Islet of Langerhans (tissue), 1 donor: ENCODE data around the gene DGAT2.

Experiments used
- FAIRE-seq: peaks from one replicate; lab custom pipeline; 2011; peaks lifted over from hg19 to GRCh38; lab: Jason Lieb, UNC

The DGAT2 gene

GRCh38 chr11:75802021-75802912, 33.7 kb downstream of the DGAT2 start:
- FAIRE-seq = no peak

- FAIRE-seq = peak; percentile 51
Observed at GRCh38 chr11:75802913-75803820, 34.6 kb downstream of the DGAT2 start.

GRCh38 chr11:75809111-75809510, 40.5 kb downstream of the DGAT2 start:
- no peak for FAIRE-seq

- FAIRE-seq = no peak
Observed at GRCh38 chr11:75809991-75810390, 41.4 kb downstream of the DGAT2 start.

DNA sequence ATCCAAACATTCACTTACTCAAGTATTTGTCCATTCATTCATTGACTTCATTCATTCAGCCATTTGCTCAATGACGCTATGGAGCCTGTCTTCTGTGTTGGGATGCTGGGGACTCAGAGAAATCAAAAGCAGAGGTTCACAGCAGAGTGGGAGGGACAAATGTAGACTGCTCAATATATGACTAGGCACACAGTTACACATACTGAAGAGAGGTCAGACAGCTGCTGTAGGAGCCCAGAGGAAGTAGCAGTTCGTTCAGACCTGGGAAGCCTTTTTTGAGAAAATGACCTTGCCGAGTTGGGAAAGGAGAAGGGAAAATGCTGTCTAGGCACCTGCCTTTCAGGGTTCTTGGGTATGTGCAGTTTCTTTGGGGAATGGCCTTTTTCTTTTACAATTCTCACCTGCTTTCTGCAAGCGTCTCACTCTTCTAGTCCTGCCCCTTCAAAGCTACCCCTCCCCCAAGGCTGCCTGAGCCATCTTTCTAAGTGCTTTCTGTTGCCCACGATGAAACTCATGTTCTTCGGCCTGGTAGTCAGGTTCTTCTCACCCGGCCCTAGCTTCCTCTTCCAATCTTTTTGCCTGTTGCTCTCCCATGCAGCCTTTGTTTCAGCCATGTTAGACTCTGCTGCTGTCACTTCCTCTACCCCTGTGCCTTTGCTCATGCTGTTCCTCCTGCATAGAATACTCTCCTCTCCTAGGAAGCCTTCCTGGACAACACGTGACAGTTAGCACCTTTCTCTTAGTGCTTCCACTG, 42.2 kb downstream of the DGAT2 start:
- no peak for FAIRE-seq

DNA sequence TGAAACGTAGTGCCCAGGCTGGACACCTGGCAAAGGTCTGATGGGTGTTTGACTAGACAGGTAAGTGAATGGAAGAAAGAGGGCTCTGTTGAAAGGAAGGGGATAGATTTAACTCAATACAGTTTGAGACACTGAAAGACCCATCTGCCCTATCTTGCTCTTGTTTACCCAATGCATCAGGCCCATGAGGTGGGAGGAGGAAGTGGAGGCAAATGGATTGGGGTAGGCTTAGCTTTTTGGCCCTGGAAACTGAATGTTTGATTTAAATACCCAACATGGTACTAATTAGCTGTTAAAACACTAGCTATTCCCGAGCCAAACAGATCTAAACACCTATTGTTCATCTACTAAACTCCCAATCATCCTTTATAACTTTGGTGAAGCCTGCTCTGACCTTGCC, 42.9 kb downstream of the DGAT2 start:
- FAIRE-seq = no peak

GRCh38 chr11:75812542-75813040, 44.0 kb downstream of the DGAT2 start:
- no peak for FAIRE-seq

GRCh38 chr11:75813124-75813523, 44.5 kb downstream of the DGAT2 start:
- no peak for FAIRE-seq

DNA sequence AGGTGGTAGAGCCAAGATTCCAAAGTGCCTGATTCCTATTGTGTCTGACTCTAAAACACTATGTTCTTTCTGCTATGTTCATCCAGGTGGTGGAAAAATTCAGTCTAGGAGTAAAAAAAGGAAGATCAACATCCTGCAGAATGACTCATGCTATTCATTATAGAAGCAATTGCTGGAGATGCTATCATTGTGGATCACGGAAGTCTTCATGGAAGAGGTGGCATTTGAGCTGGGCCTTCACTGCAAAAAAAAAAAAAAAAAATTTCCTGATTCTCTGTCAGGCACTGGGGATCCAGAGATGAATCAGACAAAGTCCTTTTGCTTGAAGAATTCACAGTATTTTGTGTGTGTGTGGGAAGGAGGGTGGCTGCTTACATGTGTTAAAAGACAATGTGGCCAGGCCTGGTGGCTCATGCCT, 45.1 kb downstream of the DGAT2 start:
- FAIRE-seq = no peak

GRCh38 chr11:75814363-75814676, 45.7 kb downstream of the DGAT2 start:
- FAIRE-seq = no peak

- peak; percentile 82 for FAIRE-seq
Observed at GRCh38 chr11:75814677-75815344, 46.2 kb downstream of the DGAT2 start, which contains the start of gene UVRAG. TSS of gene UVRAG (plus strand) at chr11:75815210. CDS start at chr11:75815408, 198 bp downstream.

DNA sequence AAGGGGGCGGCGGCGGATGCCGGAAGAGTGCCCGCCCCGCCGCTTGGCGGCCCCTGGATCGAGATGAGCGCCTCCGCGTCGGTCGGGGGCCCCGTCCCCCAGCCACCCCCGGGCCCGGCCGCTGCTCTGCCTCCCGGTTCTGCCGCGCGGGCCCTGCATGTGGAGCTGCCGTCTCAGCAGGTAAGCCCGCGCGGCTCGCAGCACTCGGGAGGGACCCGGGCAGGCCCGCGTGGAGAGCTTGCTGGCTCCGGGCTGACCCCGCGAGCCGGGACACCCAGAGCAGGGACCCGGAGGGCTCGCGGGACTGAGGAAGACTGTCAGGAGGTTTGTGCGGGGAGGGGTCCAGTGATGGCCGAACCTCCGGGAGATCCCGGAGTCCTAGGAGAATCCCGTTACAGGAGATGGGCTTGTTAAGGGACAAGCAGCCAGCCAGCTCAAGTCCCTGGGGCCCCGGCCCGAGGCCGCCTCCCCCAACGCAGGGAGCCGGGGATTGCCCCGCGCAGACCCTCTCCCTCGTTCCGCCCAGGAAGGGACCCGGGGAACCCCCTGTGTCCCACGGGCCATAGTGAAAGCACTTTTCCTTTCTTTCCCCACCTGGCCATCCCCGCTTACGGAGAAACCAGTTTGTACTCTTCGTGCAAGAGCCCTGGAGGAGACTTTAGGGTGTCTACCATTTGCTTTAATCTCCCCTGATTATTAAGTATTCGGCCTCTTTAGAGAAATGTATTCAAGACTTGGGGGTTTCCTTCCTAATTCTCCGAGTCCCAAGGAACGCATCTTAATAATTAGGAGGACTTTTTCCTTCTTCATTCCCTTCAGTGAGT, 47.0 kb downstream of the DGAT2 start:
- FAIRE-seq = no peak

GRCh38 chr11:75816561-75817239, 48.1 kb downstream of the DGAT2 start:
- no peak for FAIRE-seq

- FAIRE-seq = no peak
Observed at GRCh38 chr11:75820645-75821044, 52.1 kb downstream of the DGAT2 start.

- no peak for FAIRE-seq
Observed at GRCh38 chr11:75821202-75821601, 52.6 kb downstream of the DGAT2 start.

- no peak for FAIRE-seq
Observed at GRCh38 chr11:75822541-75822940, 54.0 kb downstream of the DGAT2 start.

DNA sequence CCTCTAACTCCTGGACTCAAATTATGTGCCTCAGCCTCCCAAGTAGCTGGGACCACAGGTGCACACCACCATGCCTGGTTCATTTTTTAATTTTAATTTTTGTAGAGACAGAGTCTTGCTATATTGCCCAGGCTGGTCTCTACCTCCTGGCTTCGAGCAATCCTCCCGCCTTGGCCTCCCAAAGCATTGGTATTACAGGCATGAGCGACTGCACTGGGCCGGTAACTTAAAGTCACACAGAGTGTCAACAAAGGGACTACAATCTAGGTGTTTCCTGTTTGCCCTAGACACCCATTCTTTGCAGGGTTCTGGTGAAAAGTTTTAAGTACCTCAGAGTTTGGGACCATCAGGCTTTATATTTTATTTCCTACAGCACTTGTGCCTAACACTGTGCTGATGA, 54.8 kb downstream of the DGAT2 start:
- FAIRE-seq = no peak

- FAIRE-seq = no peak
Observed at GRCh38 chr11:75823946-75824345, 55.4 kb downstream of the DGAT2 start.

GRCh38 chr11:75826461-75827230, 58.1 kb downstream of the DGAT2 start:
- no peak for FAIRE-seq
